ENCODE data around the gene RAB7B.

DNA sequence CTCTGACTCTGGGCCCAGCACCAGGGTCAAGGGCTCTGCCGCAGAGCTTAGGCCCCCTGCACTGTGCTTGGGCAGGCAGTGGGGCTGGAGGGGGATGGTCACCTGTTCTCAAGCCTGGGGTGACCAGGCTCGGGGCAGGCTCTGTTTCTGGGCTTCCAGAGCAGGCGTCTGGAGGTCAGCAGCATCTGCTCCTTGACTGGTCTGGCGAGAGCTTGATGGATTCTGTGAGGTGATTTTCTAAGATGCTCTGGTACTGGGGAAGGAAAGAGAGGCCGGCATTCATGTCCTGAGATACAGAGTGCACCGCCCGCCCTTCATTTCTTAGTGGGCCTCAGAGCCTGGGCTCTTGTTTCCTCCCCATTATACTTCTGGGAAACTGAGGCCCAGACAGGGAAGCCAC lies 24.5 kb downstream of the RAB7B start:
- TF ChIP-seq, protein P1, sequence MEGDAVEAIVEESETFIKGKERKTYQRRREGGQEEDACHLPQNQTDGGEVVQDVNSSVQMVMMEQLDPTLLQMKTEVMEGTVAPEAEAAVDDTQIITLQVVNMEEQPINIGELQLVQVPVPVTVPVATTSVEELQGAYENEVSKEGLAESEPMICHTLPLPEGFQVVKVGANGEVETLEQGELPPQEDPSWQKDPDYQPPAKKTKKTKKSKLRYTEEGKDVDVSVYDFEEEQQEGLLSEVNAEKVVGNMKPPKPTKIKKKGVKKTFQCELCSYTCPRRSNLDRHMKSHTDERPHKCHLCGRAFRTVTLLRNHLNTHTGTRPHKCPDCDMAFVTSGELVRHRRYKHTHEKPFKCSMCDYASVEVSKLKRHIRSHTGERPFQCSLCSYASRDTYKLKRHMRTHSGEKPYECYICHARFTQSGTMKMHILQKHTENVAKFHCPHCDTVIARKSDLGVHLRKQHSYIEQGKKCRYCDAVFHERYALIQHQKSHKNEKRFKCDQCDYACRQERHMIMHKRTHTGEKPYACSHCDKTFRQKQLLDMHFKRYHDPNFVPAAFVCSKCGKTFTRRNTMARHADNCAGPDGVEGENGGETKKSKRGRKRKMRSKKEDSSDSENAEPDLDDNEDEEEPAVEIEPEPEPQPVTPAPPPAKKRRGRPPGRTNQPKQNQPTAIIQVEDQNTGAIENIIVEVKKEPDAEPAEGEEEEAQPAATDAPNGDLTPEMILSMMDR (conservative IDR thresholded peaks at IDR 0.05; ENCODE audit: low read length), result no peak
- TF ChIP-seq EZH2phosphoT487 (IDR thresholded peaks at IDR 0.05; ENCODE audit: borderline replicate concordance, low read depth, low read length), result no peak
